Suprapubic skin (tissue), 4 donors: Measurements from ENCODE around the gene RAB8A. TPM values are rescaled to one million over a fixed set of nuclear protein-coding genes. Genes with fewer than 3 reads are reported as not detected.

Source experiments
- DNase-seq, 2 donors: peaks; one replicate each; pipeline ENCODE4 v3.0.0-alpha.2; 2019; ENCODE audit warnings: low spot score in 2 of 2
- H3K27ac ChIP-seq: fragments of 200-600 bp; sonication (generic); one replicate; pipeline ENCODE4 v1.5.1; 2019
- H3K27me3 ChIP-seq: fragments of 200-600 bp; sonication (generic); one replicate; pipeline ENCODE4 v1.5.1; 2019
- H3K36me3 ChIP-seq: fragments of 200-600 bp; sonication (generic); one replicate; pipeline ENCODE4 v1.5.1; 2019
- H3K4me1 ChIP-seq: fragments of 200-600 bp; sonication (generic); one replicate; pipeline ENCODE4 v1.5.1; 2019
- H3K4me3 ChIP-seq: fragments of 200-600 bp; sonication (generic); one replicate; pipeline ENCODE4 v1.5.1; 2019; ENCODE audit warnings: mild to moderate bottlenecking
- H3K9me3 ChIP-seq: fragments of 200-600 bp; sonication (generic); one replicate; pipeline ENCODE4 v1.5.1; 2019
- CTCF ChIP-seq, 2 donors: fragments of 200-600 bp in 1 of 2; fragments of 450-650 bp in 1 of 2; sonication (generic) in 1 of 2; IDR thresholded peaks; one replicate each; pipeline ENCODE4 v1.5.1; 2016 to 2019; ENCODE audit warnings: antibody characterized with exemption in 2 of 2, mild to moderate bottlenecking in 1 of 2, moderate library complexity in 1 of 2
- EP300 ChIP-seq: sonication (generic); formaldehyde crosslinking; IDR thresholded peaks from one replicate; pipeline ENCODE4 v1.6.1; 2017; ENCODE audit warnings: antibody characterized with exemption
- POLR2A ChIP-seq, 2 donors: fragments of 450-650 bp; IDR thresholded peaks; one replicate each; pipeline ENCODE4 v1.6.1; 2017; ENCODE audit warnings: antibody characterized with exemption in 2 of 2, mild to moderate bottlenecking in 2 of 2, moderate library complexity in 2 of 2
- POLR2AphosphoS5 ChIP-seq, 3 donors: sonication (generic); formaldehyde crosslinking; IDR thresholded peaks; one replicate each; pipeline ENCODE4 v1.6.1; 2017; ENCODE audit warnings: antibody characterized with exemption in 3 of 3
- WGBS: methylation state at CpG from one replicate; pipeline ENCODE4 v1.1.5; 2018; 5-methylcytosine and 5-hydroxymethylcytosine counted together
- total RNA-seq, 4 donors: library from RNA; depleted of rRNA; stranded (reverse); fragments of >200 nt; gene quantifications; one replicate each; pipeline ENCODE4 v1.1.0, GENCODE V29; 2016

The RAB8A gene
- total RNA-seq, 4 donors from 2014 or later, result 48.9 to 61.9 (median 58.5) TPM

- H3K27ac ChIP-seq, result no peak overlapping the region
- WGBS, result 79% methylated on average over 7 of the region's 14 CpGs
- H3K9me3 ChIP-seq, result no peaks in the 10 kb centered on the region
- DNase-seq, result no peak
- TF ChIP-seq CTCF (IDR thresholded peaks at IDR 0.05), result no peak
- no peak for TF ChIP-seq EP300
- TF ChIP-seq POLR2AphosphoS5 (IDR thresholded peaks at IDR 0.05), result no peak
- no peak overlapping the region for H3K4me3 ChIP-seq
- H3K27me3 ChIP-seq, result no peaks in the 10 kb centered on the region
- H3K36me3 ChIP-seq, result peaks cover 100% of the 10 kb centered on the region
- H3K4me1 ChIP-seq, result peaks cover 21% of the 10 kb centered on the region
These were observed 13.3 kb downstream of the RAB8A start for GRCh38 chr19:16124953-16125352.

GRCh38 chr19:16125737-16126495 lies 14.2 kb downstream of the RAB8A start:
- H3K27ac ChIP-seq, result no peak overlapping the region
- no peaks in the 10 kb centered on the region for H3K9me3 ChIP-seq
- TF ChIP-seq POLR2AphosphoS5 (IDR thresholded peaks at IDR 0.05), result no peak
- no peaks in the 10 kb centered on the region for H3K27me3 ChIP-seq
- DNase-seq, result no peak
- peaks cover 21% of the 10 kb centered on the region for H3K4me1 ChIP-seq
- H3K4me3 ChIP-seq, result no peak overlapping the region
- WGBS, result 70% methylated on average over 8 of the region's 10 CpGs
- H3K36me3 ChIP-seq, result peaks cover 100% of the 10 kb centered on the region

GRCh38 chr19:16127080-16127479 lies 15.4 kb downstream of the RAB8A start:
- Histone ChIP-seq H3K4me1 (peaks cover 11% of the 10 kb centered on the region), H3K27ac (no peak overlapping the region), H3K9me3 (no peaks in the 10 kb centered on the region), H3K4me3 (no peak overlapping the region), H3K36me3 (peaks cover 99% of the 10 kb centered on the region), H3K27me3 (no peaks in the 10 kb centered on the region)
- DNase-seq, result no peak
- 75% methylated on average over 11 of the region's 11 CpGs for WGBS
- TF ChIP-seq POLR2AphosphoS5 (IDR thresholded peaks at IDR 0.05), result no peak
- TF ChIP-seq POLR2A (IDR thresholded peaks at IDR 0.05), result no peak
- TF ChIP-seq CTCF (IDR thresholded peaks at IDR 0.05), result no peak
- no peak for TF ChIP-seq EP300

GRCh38 chr19:16127776-16128371 lies 16.2 kb downstream of the RAB8A start:
- TF ChIP-seq EP300 (no peak), POLR2A (IDR thresholded peaks at IDR 0.05) (no peak), CTCF (IDR thresholded peaks at IDR 0.05) (no peak), POLR2AphosphoS5 (IDR thresholded peaks at IDR 0.05) (no peak)
- no peak overlapping the region for H3K27ac ChIP-seq
- H3K36me3 ChIP-seq, result peaks cover 99% of the 10 kb centered on the region
- no peak for DNase-seq
- 70% methylated on average over 8 of the region's 21 CpGs for WGBS
- H3K9me3 ChIP-seq, result no peaks in the 10 kb centered on the region
- H3K4me3 ChIP-seq, result no peak overlapping the region
- H3K4me1 ChIP-seq, result peaks cover 11% of the 10 kb centered on the region
- H3K27me3 ChIP-seq, result no peaks in the 10 kb centered on the region

- Histone ChIP-seq H3K27me3 (no peaks in the 10 kb centered on the region), H3K36me3 (peaks cover 78% of the 10 kb centered on the region), H3K4me3 (no peak overlapping the region), H3K9me3 (no peaks in the 10 kb centered on the region), H3K27ac (no peak overlapping the region), H3K4me1 (peaks cover 8% of the 10 kb centered on the region)
- DNase-seq, result no peak
- TF ChIP-seq POLR2A (IDR thresholded peaks at IDR 0.05) (no peak), POLR2AphosphoS5 (IDR thresholded peaks at IDR 0.05) (no peak), EP300 (no peak), CTCF (IDR thresholded peaks at IDR 0.05) (no peak)
- 95% methylated on average over 3 of the region's 3 CpGs for WGBS
These were observed 20.0 kb downstream of the RAB8A start for GRCh38 chr19:16131648-16132047.
